Measurements from ENCODE around the gene SLC4A1AP.
A peak's percentile ranks its signal among the peaks of the same experiment; 100 is the strongest.

SLC4A1AP gene

GRCh38 chr2:27634291-27634690, 29.4 kb upstream of the SLC4A1AP start:
- DNase-seq (ENCODE audit: insufficient read length) (no peak), FAIRE-seq (no peak)
- no peak for TF ChIP-seq POLR2AphosphoS5 (IDR thresholded peaks at IDR 0.05; ENCODE audit: low read depth, low read length)
- TF ChIP-seq POLR2A (IDR thresholded peaks at IDR 0.05; ENCODE audit: low read depth, low read length) = no peak
- no peak for TF ChIP-seq TAF1 (IDR thresholded peaks at IDR 0.05; ENCODE audit: borderline replicate concordance, low read depth, low read length)

- DNase-seq (ENCODE audit: insufficient read length) (no peak), FAIRE-seq (no peak)
- TF ChIP-seq POLR2A (IDR thresholded peaks at IDR 0.05; ENCODE audit: low read depth, low read length) (no peak), POLR2AphosphoS5 (IDR thresholded peaks at IDR 0.05; ENCODE audit: low read depth, low read length) (no peak), TAF1 (IDR thresholded peaks at IDR 0.05; ENCODE audit: borderline replicate concordance, low read depth, low read length) (no peak)
Measured at GRCh38 chr2:27636766-27637165, 26.9 kb upstream of the SLC4A1AP start.

- no peak for DNase-seq (ENCODE audit: insufficient read length)
- no peak for FAIRE-seq
Measured at GRCh38 chr2:27638037-27638637, 25.6 kb upstream of the SLC4A1AP start.

DNA sequence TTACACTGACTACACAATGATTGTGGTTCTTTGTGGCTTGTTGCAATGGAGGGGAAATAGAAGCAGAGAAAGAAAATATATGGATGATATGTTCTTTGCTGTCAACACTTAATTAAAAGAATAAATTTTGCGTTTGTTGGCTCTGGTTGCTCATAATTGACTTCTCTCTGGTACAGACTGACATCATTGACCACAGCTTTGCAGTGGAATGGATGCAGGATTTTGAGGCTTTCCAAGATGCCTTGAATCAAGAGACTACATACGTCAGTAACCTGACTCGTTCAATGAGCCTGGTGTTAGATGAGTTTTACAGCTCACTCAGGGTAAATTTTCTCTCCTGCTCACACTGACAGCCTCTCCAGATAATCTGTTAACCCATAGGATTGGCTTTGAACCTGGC, 25.0 kb upstream of the SLC4A1AP start:
- no peak for DNase-seq (ENCODE audit: insufficient read length)
- no peak for FAIRE-seq

More at GRCh38 chr2:27638037-27638637, 25.6 kb upstream of the SLC4A1AP start:
- TF ChIP-seq POLR2AphosphoS5 (IDR thresholded peaks at IDR 0.05; ENCODE audit: low read depth, low read length) (no peak), POLR2A (IDR thresholded peaks at IDR 0.05; ENCODE audit: low read depth, low read length) (no peak), TAF1 (IDR thresholded peaks at IDR 0.05; ENCODE audit: borderline replicate concordance, low read depth, low read length) (no peak)

GRCh38 chr2:27640722-27641245, 22.9 kb upstream of the SLC4A1AP start:
- FAIRE-seq = peak; percentile 54

More for the DNA sequence above, 25.0 kb upstream of the SLC4A1AP start:
- TF ChIP-seq POLR2AphosphoS5 (IDR thresholded peaks at IDR 0.05; ENCODE audit: low read depth, low read length) = no peak
- no peak for TF ChIP-seq TAF1 (IDR thresholded peaks at IDR 0.05; ENCODE audit: borderline replicate concordance, low read depth, low read length)

GRCh38 chr2:27645197-27645596, 18.5 kb upstream of the SLC4A1AP start:
- FAIRE-seq = no peak
- TF ChIP-seq POLR2A (IDR thresholded peaks at IDR 0.05; ENCODE audit: low read depth, low read length) (no peak), POLR2AphosphoS5 (IDR thresholded peaks at IDR 0.05; ENCODE audit: low read depth, low read length) (no peak), TAF1 (IDR thresholded peaks at IDR 0.05; ENCODE audit: borderline replicate concordance, low read depth, low read length) (no peak)
- no peak for DNase-seq (ENCODE audit: insufficient read length)

More at GRCh38 chr2:27640722-27641245, 22.9 kb upstream of the SLC4A1AP start:
- DNase-seq (ENCODE audit: insufficient read length) = no peak
- no peak for TF ChIP-seq POLR2A (IDR thresholded peaks at IDR 0.05; ENCODE audit: low read depth, low read length)
- TF ChIP-seq POLR2AphosphoS5 (IDR thresholded peaks at IDR 0.05; ENCODE audit: low read depth, low read length) = no peak
- TF ChIP-seq TAF1 (IDR thresholded peaks at IDR 0.05; ENCODE audit: borderline replicate concordance, low read depth, low read length) = no peak

DNA sequence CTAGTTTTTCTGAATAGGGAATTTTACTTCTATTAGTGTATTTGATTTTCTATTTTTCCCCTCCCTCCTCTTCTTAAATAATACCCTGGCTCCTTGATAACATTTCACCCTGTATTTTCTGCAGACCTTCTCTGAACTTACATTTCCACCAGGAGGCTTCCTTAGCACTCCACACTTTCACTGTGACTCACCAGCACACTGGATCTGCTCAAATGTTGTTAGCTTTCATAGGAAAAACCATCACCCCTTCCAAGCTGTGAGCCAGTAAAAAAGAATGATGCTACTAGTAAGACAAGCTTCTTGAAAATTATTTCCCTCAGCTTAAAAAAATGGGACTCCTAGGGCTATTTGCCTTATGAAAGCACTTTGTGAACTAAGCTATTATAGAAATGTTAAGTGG, 16.4 kb upstream of the SLC4A1AP start:
- FAIRE-seq = no peak
- TF ChIP-seq POLR2AphosphoS5 (IDR thresholded peaks at IDR 0.05; ENCODE audit: low read depth, low read length) = no peak
- DNase-seq (ENCODE audit: insufficient read length) = no peak

- no peak for DNase-seq (ENCODE audit: insufficient read length)
- no peak for TF ChIP-seq TAF1 (IDR thresholded peaks at IDR 0.05; ENCODE audit: borderline replicate concordance, low read depth, low read length)
- FAIRE-seq = no peak
Measured at GRCh38 chr2:27647737-27648136, 16.0 kb upstream of the SLC4A1AP start.

- no peak for FAIRE-seq
- no peak for DNase-seq (ENCODE audit: insufficient read length)
- no peak for TF ChIP-seq TAF1 (IDR thresholded peaks at IDR 0.05; ENCODE audit: borderline replicate concordance, low read depth, low read length)
- TF ChIP-seq POLR2A (IDR thresholded peaks at IDR 0.05; ENCODE audit: low read depth, low read length) = no peak
Measured at GRCh38 chr2:27651056-27651455, 12.6 kb upstream of the SLC4A1AP start.

GRCh38 chr2:27652341-27652740, 11.3 kb upstream of the SLC4A1AP start:
- DNase-seq (ENCODE audit: insufficient read length) (no peak), FAIRE-seq (no peak)
- TF ChIP-seq TAF1 (IDR thresholded peaks at IDR 0.05; ENCODE audit: borderline replicate concordance, low read depth, low read length) (no peak), POLR2AphosphoS5 (IDR thresholded peaks at IDR 0.05; ENCODE audit: low read depth, low read length) (no peak), POLR2A (IDR thresholded peaks at IDR 0.05; ENCODE audit: low read depth, low read length) (no peak)

GRCh38 chr2:27652790-27653189, 10.9 kb upstream of the SLC4A1AP start:
- DNase-seq (ENCODE audit: insufficient read length) (no peak), FAIRE-seq (no peak)
- TF ChIP-seq POLR2A (IDR thresholded peaks at IDR 0.05; ENCODE audit: low read depth, low read length) (no peak), POLR2AphosphoS5 (IDR thresholded peaks at IDR 0.05; ENCODE audit: low read depth, low read length) (no peak)

GRCh38 chr2:27653397-27653796, 10.3 kb upstream of the SLC4A1AP start:
- FAIRE-seq = no peak
- no peak for DNase-seq (ENCODE audit: insufficient read length)
- TF ChIP-seq POLR2AphosphoS5 (IDR thresholded peaks at IDR 0.05; ENCODE audit: low read depth, low read length) = no peak
- TF ChIP-seq TAF1 (IDR thresholded peaks at IDR 0.05; ENCODE audit: borderline replicate concordance, low read depth, low read length) = no peak
- no peak for TF ChIP-seq POLR2A (IDR thresholded peaks at IDR 0.05; ENCODE audit: low read depth, low read length)

Data from GM12892 (cell line).